Cerebellar cortex (tissue), 1 donor: ENCODE data around the gene GRM5.
A peak's percentile ranks its signal among the peaks of the same experiment; 100 is the strongest.

Source experiments
- DNase-seq: peaks from one replicate; pipeline ENCODE4 v3.0.0-alpha.2; 2015; ENCODE audit warnings: low spot score

Gene GRM5

DNA sequence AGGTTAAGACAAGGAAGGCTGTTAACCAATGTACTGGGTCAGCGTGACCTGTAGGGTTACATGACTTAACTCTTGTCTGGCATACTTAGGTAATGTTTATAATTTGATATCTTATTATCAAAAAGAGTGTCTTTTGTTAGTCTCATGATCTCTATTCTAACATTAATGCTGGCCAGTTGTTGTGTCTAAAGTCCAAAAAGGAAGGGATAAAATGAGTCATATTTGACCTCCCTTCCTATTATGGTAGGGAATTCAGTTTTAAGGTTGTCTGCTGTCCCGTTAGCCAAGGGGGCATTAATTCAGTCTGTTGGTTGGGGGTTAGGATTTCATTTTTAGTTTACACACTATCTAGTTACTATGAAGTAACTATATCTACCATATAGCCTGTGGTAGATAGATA lies 364.0 kb downstream of the GRM5 start:
- no peak for DNase-seq

DNA sequence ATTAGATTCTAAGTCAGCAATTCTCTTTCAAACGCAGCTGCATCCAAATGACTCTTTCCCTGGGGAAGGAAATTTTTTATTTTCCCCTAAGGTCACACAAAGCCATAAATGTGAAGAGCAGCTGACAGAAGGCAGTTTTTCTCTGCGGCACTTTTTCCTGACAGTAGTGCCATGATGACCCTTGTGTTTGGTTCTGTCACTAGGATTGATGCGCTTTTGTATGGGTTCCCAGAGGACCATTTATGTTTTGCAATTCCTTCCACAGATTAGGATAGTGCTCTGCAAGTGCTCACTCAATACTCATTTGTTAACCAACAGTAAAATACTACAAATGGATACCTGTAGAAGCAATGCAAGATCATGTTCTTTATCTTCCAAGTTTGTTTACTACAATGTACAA lies 368.6 kb downstream of the GRM5 start:
- DNase-seq = no peak

DNA sequence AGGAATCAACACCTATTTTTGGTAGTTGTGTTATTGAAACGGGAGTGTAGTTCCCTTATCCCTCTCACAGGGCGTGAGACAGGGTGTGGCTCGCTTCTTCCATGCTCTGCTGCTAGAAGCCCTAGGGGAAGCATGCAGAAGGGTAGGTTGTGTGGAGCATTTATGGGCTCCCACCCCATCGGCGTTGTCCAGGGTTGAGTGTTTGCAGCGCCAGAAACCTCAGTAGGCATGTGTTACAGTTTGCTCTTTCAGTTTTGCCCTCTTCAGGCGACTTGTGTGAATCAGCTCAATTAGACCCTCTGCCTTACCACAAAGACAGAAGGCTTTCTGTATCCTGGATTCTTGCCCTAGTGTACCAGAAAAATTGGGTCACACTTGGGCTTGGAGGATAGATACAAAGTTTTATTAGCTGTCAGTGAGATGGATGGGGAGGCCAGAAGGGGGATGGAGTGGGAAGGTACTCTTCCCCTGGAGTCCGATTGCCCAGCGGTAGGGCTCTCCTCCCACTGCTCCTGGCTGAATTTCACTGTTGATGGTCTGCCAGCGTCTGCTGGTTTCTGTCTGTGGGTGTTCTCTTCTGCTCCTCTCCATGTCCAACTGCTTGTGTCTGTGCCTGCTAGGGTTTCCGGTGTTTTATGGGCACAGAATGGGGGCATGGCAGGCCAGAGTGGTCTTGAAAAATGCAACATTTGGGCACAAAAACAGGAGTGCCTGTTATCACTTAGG lies 369.9 kb downstream of the GRM5 start:
- DNase-seq = peak; percentile 3

DNA sequence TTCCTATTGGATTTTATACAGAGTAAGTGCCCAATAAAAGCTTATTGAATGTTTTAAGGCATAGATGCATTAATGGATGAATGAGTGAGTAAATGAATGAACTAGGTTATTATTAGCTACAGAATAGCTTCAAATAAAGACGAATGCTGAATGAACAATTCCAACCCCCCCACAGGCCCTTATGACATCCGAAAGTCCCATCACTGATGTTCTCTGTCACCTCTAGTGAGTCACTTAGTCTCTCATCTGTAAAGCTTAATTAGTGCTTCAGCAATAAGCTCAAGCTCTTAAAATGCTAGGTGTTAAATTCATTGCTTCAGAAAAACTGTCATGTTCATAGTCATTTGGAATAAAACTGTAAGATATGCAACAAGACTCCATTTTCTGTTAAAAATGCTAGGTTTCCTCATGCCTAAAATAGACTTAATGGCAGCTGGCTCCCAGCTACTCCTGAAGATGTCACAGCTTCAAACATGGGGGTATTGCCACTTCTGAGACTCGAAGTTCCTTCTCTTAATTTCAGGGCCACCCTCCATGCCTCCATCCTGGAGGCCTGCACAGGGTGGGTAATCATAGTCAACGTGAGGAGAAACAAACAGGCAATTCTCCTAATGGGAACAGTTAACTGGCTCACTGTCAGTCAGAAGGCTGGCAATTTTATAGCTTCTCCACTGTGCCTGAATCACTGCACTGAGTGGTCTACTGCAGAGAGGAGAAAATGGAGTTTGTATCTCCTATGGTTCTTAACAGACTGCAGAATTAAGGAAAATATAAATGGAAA lies 373.3 kb downstream of the GRM5 start:
- DNase-seq = no peak

DNA sequence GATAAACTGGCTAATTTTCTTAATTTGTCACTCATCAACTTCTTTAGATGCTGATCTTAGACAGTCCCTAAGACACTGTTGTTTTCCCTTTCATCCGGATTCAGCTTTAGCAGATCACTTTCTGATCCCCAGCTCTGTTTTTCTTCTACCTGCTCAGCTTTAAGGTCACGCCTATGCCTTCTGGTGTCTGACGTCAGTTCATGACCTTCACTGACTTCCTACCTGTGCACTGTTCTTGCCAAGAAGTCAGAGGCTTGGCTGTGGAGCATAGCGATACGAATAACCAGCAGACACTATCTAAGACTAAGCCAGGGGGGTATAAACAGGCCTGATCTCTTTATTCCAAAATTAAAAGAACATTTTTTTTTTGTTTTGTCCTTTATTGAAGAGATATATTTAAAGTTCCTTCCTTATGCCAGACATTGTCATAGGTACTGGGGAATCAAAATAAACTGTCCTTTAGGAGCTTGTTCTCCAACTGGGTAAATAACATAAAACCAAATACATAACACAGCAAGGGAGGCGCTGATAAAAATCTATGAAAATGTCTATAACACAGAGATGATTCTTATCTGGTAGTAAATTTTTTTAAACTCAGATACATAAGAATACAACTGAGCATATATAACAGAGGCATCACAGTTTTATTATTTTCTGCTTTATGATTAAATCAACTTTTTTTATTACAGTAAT lies 376.1 kb downstream of the GRM5 start:
- no peak for DNase-seq

DNA sequence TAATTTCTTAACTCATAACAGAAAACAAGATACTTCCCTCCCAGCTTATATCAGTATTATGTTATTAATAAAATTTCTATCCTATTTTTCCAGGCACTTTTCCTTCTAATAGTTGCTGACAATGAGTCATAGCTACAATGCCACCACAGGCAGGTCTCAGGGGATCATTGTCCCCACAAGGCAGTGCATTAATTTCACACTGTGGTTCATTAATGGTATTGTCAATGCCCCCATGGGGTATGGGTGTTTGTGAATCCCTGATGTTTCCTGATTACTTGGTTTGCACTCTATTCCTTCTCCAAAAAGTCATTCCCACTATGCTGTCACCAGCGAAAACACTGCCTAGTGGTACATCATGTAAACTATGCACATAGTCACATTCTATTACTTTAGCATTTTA lies 382.8 kb downstream of the GRM5 start:
- no peak for DNase-seq

DNA sequence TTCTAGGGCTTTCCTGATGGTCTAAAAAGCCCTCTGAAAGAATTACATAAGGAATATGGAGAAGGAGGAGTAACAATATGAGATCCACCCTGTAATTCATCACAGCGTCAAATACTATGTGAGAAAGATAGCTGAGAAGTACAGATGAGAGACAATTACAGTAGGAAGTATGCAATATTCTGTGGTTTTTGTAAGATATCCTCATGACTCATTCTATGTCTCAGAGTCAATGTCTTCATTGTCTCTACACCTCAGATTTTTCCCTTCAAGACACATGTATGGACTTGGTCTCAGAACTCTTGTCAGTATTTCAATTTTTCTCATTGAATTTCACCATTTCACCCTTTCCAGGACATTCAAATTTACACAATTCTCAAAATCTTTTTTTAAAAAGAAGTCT lies 385.0 kb downstream of the GRM5 start:
- DNase-seq = no peak

DNA sequence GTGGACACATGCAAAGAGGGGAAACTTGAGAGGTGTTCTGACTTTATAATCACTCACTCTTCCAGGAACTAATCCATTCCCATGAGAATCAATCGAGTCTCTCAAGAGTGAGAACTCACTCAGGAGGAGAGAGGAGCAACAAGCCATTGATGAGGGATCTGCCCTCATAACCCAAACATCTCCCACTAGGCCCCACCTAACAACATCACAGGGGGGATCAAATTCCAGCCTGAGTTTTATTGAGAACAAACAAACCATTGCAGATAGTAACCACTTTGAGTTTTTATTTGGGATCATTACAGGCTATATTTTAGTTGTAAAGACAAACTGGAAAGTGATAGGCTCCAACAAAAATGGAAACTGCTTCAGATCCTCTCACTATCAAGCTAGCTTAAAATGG lies 399.4 kb downstream of the GRM5 start:
- DNase-seq = no peak

DNA sequence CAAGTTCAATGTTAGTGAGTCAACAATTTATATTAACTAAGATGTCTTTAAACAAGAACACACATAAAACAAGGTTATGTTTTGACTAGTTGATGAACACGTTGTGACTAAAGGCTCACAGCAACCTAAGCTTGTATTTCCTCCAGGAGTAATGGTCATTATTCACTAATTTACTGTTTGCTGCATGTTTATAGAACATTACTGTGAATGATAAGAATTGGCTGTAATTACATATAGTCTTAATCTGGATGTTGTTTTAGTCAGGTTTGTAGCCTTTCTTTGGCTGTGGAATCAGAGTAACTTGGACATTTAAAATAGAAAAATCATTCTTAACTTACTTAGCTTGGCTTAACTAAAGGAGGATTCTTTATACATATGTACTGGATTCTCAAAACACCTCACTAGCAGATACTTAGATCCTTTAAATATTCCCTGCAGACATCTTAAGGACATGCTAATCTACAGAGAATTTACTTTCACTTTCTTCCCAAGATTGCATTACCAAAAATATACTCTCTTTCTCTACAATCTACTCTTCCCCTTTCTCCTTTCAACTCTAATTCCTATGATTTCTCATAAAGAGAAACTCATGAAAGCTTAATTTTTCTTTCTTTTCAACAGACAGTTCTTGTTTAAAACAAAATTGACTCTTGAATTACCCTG lies 408.6 kb downstream of the GRM5 start:
- no peak for DNase-seq

DNA sequence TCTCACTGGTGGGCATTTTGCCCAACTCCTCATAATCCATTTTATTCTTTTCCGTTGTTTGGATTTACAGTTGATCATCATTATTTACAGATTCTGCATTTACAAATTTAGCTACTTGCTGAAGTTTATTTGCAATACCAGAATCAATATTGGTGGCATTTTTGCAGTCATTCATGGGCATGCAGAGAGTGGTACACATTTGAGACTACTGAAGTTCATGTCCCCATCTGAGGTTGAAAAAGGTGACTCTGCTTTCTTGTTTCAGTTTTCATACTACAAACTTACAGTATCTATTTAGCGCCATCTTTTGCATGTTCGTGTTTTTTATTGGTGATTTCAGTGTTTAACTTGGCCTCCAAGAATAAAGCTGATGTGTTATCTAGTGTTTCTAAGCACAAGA lies 409.5 kb downstream of the GRM5 start:
- DNase-seq = no peak

DNA sequence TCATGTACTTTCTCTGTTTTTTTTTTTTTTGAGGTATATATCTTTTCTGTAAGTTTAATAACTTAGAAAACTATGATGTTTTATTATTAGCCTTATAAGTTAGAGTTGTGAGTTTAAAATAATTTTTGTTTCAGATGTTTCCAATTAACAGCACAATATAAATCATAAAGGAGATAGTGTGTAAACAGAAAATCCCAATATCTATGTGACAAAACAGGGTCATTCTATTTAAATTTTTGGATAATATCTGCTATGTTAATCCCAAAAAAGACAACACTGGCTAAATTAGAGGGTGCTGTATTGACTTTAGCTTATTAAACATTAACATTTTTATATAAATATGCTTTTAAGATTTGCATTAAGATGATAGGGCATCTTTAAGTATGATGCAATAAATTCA lies 410.1 kb downstream of the GRM5 start:
- DNase-seq = no peak

DNA sequence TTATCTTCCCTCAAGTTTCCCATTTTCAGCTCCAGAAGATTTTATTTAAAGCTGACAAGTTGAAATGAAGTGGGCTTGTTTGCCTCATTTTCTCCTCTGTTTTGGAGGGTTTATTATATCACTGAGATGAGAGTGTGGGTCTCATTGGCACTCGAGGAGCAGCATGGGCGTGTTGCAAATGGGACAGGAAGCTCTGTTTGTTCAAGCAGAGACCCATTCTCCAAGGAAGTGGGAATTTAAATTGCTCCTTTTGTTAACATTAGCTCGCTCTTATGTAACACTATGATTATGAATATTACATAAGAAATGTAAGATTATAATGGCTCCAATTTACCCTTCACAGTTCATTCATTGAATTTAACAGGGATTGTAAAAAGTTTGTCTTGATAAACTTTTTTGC lies 410.6 kb downstream of the GRM5 start:
- no peak for DNase-seq

DNA sequence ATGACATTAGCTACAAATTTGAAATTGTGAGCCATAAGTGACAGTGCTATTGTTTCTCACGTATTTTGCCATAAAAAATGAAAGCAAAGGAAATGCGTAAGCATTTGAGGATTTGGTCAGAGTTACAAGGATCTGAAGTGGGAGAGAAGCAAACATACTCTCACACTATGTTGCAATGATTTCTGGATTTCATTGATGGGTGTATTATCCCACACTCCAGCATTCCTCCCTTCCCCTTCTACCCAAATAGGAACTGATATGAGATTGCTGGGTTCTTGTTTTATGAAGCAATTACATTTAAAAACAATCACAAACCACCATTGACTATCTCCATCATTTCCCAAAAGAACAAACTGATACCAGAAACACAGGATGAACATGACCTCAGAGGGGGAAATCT lies 414.2 kb downstream of the GRM5 start:
- DNase-seq = no peak

DNA sequence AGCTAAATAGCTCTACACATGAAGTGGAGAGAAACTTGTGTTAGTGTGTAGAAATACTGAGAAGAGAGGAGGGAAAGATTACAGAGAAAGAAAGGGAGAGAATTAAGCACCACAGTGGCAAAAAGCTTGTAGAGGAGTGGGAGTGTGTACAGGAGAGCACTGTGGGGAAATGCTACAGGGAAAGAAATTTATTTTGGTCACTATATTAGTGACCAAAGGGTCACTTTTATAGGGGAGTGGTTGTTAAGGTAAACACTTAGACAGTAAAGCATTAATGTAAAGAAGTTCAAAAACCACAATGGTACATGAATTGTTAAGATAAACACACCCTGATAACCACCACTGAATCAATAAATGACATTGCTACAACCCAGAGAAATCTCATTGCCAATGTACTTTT lies 421.1 kb downstream of the GRM5 start:
- DNase-seq = no peak

DNA sequence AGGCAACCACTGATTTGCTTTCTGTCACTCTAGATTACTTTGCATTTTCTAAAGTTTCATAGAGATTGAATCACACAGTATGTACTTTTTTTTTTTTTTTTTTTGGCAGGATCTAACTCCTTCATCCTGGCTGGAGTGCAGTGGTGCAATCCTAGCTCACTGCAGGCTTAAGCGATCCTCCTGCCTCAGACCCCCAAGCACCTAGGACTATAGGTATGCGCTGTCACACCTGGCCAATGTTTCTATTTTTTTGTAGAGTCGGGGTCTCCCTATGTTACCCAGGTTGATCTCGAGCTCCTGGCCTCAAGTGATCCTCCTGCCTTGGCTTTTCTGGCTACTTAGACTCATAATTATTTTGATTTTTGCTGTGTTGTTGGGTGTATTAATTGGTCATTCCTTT lies 433.6 kb downstream of the GRM5 start:
- DNase-seq = no peak

DNA sequence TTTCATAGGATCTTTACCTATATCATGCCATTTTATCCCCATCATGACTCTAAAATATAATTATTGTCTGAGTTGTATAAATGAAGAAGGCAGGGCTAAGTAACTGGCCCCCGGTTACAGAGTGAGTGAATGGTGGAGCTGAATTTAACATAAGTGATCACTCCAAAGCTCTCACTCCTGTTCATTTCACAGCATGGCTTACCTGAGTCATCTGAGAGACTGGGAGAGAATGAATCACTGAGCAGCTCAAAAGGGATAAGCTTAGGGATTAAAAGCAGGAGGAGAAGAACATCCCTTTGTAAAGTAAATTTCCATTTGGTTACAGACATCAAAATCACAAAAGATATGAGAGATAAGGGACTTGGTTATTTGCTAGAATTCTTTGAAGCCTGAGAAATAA lies 434.3 kb downstream of the GRM5 start:
- DNase-seq = no peak

DNA sequence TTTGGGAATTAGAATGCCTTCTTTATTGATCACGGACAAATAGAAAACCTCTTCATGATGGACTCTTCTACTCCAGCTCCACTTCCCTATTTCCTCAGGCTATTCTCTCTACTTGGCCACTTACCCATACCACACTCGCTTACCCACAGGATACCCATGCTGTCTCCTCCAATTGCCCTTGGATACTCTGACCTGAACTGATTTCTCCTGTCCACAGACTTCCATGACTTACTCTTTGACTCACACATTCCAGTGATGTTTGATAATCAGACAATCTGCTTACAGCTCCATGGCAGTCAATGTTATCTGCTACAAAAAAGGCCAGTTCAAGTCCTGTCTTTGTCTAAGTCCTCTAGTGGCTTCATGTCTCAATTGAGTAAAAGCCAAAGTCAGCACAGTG lies 436.3 kb downstream of the GRM5 start:
- no peak for DNase-seq

DNA sequence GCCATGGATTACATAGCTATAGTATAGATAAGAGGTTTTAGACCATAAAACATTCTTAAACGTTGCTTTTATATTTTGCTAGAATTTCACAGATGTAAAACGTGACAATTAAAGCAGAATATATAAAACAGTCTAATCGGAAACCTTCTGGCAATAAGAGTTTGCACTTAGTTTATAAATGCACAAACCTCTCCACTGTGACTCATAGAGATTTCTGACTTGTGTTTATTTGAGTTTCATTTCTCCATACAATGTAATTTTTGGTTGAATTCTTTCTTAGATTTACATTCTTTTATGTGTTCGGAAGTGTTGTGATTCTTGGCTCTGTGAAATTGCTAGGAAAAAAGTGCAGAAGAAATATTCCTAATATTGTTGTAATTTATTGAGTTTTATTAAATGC lies 439.6 kb downstream of the GRM5 start:
- DNase-seq = no peak

DNA sequence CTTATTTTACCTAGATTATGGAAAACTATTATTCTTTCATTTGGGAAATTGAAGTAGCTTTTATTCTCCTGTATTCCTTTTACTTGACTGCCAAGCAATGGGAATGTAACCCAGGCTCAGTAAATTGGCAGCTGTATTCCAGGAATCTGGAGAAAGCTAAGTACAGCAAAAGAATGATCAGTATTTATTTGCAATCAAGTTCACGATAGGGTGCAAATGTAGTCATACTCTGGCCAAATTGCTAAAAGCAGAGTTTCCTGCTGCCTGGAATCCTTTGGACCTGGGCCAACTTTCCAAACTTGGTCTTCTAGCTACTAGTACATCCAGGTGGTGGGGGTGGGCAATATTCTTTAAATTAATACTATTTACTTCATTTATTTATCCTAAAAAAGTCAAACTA lies 442.3 kb downstream of the GRM5 start:
- no peak for DNase-seq

DNA sequence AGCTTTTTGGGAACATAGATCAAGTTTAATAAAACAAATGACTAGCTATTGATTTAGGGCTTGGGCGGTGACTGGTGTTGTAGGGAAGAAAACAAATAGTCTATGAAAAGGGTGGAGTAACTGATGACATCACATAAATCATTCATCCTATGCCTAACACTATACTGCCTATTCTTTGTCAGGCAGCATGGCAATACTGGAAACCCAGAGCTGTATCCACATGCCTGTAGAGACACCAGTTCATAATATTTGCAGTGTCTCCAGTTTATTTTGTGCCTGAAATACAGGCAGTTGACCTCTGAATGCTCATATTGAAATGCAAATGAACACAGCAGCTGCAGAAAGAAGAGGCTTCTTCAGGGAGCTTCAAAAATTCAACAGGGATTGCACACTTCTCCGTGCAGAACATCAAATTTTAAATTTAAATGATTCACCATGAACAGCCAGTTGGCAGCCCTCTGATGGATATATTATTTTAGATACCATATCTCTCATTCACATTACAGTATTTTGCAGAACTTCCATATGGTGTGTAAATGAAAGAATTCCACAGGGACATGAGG lies 445.1 kb downstream of the GRM5 start:
- no peak for DNase-seq

DNA sequence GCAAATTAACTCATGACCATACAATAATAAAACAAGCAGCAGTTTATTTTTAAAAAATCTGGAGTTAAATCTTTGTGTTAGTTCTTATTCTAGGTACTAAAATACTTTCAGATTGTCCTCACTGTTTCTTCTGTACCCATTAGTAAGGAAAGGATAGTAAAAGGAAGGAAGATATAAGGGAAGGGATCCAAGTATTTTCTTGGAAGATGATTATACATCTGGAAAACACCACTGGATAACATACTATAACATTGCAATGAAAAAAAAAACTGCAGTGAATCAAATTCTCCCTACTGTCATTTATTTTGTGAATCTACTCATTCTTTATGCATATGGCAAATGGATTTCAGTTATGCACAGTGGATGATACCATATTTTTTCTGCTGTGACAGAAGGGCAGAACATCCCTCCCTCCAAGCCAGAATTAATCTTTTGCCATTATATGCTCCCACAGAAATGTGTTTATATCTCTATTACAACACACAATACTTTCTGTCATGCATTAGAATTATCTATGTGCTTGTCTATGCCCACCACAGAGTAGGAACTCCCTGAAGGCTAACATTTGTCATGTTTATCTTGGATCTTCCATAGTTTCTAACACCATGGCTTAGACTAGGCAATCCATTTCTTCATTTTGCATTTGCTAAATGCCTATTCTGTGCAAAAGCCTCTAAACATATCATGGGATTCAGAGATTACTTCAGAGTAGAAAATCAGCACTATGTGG lies 446.0 kb downstream of the GRM5 start:
- no peak for DNase-seq

DNA sequence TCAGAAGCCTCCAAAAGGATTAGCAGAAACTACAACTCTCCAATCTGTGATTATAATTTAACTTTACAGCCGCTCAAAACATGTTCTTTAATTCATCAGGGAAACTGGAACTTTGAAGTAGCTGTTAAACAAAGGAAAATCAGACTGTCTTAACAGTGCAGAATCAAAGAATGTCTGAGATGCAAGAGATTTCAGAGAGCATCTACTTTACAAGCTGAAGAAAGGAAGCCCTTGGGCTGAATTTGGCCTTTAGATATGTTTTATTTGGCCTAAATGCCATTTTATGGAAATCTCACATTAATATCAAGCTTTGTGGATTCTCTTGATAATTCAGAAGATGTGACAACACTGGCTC lies 446.7 kb downstream of the GRM5 start:
- DNase-seq = no peak
